ENCODE measurements around the gene RUNX2.

- TF ChIP-seq, protein P1, sequence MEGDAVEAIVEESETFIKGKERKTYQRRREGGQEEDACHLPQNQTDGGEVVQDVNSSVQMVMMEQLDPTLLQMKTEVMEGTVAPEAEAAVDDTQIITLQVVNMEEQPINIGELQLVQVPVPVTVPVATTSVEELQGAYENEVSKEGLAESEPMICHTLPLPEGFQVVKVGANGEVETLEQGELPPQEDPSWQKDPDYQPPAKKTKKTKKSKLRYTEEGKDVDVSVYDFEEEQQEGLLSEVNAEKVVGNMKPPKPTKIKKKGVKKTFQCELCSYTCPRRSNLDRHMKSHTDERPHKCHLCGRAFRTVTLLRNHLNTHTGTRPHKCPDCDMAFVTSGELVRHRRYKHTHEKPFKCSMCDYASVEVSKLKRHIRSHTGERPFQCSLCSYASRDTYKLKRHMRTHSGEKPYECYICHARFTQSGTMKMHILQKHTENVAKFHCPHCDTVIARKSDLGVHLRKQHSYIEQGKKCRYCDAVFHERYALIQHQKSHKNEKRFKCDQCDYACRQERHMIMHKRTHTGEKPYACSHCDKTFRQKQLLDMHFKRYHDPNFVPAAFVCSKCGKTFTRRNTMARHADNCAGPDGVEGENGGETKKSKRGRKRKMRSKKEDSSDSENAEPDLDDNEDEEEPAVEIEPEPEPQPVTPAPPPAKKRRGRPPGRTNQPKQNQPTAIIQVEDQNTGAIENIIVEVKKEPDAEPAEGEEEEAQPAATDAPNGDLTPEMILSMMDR (conservative IDR thresholded peaks at IDR 0.05; ENCODE audit: low read depth, low read length), result no peak
- TF ChIP-seq EZH2 (IDR thresholded peaks at IDR 0.05; ENCODE audit: low read length, unreplicated experiment) (no peak), EZH2phosphoT487 (IDR thresholded peaks at IDR 0.05; ENCODE audit: borderline replicate concordance, low read length) (no peak)
Observed at GRCh38 chr6:45483021-45483420, 154.9 kb downstream of the RUNX2 start.

All from PC-3 (cell line).